D721Med (cell line): ENCODE results near the gene ERG28.

ENCODE experiments used
- DNase-seq: peaks from one replicate; pipeline ENCODE4 v3.0.0; 2011; ENCODE audit warnings: low spot score; ENCODE audit not compliant: insufficient read length
- FAIRE-seq: peaks from 2 replicates; lab custom pipeline; 2011; peaks lifted over from hg19 to GRCh38; lab: Jason Lieb, UNC
- TF ChIP-seq, protein P1 (sequence below): IDR thresholded peaks from 2 replicates; pipeline ENCODE4 v1.5.1; 2012; ENCODE audit warnings: mild to moderate bottlenecking, control low read depth; ENCODE audit not compliant: insufficient read depth; ENCODE audit errors: missing control alignments

Gene ERG28

DNA sequence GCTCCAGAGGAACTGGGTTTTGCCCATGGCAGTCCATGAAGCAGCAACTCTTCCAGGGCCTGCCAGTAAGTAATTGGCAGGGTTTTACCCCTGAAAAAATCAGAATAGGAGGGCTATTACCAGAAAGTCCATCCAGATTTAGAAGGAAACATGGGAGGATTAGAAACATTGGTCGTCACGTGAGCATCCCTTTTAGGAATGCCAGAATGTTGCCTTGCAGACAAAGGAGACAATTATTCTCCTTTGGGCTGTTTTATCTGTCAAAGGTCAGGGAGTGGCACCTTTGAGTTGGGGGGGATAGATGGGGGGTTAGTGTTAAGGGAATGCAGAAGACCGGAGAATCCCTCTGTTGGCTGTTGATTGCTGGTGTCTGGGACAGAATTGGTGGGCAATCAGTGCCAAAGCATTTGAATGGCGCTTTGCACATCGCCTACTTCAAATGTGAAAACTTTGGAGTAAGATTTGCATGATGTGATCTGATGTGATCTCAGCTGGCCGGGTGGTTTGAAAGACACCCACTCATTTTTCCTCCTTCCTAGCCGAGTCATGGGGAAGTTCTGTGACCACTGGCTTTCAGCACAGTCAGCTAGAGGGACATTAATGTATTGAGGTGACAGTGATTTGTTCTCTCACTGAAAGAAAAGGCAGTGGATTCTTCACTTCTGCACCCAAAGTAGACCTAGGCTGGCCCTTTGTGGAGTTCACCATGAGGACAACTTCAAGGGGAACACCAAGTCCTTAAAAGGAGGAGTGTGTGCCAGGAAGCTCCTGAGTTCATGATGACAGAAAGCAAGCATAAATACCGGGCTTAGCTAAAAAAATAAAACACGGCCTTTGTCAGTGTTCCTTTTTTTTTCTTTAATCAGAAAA lies 50.8 kb downstream of the ERG28 start:
- no peak for DNase-seq
- TF ChIP-seq, protein P1, sequence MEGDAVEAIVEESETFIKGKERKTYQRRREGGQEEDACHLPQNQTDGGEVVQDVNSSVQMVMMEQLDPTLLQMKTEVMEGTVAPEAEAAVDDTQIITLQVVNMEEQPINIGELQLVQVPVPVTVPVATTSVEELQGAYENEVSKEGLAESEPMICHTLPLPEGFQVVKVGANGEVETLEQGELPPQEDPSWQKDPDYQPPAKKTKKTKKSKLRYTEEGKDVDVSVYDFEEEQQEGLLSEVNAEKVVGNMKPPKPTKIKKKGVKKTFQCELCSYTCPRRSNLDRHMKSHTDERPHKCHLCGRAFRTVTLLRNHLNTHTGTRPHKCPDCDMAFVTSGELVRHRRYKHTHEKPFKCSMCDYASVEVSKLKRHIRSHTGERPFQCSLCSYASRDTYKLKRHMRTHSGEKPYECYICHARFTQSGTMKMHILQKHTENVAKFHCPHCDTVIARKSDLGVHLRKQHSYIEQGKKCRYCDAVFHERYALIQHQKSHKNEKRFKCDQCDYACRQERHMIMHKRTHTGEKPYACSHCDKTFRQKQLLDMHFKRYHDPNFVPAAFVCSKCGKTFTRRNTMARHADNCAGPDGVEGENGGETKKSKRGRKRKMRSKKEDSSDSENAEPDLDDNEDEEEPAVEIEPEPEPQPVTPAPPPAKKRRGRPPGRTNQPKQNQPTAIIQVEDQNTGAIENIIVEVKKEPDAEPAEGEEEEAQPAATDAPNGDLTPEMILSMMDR: no peak
- FAIRE-seq: no peak

DNA sequence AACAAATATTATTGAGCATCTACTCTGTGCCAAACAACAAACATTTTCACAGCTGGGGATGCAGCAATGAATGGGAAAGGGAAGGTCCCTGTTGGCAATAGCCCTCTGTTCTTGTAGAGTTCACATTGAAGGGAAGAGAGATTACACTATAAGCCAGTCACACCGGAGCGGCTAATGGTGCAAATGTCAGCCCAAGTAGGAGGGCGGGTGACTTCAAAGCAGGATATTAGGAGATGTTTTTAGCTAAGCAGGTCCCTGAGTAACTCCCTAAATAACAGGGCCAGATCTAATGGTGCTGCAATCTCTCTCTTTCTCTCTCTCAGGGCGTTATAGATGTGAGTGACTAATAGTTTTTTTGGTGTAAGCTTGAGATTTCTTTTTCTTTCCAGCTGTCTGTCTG lies 51.6 kb downstream of the ERG28 start:
- TF ChIP-seq, protein P1: no peak
- DNase-seq (no peak), FAIRE-seq (no peak)

DNA sequence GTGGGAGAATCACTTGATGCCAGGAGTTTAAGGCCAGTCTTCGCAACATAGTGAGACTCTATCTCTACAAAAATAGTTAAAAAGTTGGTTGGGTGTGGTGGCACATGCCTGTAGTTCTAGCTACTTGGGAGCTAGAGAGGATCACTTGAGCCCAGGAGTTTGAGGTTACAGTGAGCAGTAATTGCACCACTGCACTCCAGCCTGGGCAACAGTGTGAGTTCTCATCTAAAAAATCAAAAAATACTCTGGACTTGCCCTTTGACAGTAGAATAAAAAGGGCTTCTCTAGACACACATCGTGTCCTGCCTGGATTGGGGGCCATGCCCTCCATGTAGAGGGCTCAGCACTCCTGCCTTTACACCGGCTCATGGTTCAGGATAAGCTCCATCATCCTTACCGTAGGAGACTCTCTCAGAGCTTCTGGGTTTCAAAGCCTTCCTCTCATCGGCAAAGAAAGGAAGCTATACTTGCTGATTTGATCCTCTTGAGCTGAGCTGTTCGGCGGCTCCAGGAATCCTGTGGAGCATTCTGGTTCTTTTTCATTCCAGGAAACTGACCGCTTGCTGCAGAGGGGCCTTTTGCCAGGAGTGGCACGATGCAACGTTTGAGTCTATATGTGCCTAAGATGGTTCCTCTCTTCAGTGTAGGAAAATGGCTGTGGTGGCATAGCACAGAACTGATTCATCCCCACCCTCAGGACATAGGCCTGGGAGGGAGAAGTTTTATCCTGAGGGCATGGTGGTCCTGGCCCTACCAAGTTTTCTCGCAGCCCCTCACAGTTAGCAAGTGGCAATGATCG lies 52.6 kb downstream of the ERG28 start:
- FAIRE-seq (no peak), DNase-seq (no peak)
- TF ChIP-seq, protein P1: no peak

DNA sequence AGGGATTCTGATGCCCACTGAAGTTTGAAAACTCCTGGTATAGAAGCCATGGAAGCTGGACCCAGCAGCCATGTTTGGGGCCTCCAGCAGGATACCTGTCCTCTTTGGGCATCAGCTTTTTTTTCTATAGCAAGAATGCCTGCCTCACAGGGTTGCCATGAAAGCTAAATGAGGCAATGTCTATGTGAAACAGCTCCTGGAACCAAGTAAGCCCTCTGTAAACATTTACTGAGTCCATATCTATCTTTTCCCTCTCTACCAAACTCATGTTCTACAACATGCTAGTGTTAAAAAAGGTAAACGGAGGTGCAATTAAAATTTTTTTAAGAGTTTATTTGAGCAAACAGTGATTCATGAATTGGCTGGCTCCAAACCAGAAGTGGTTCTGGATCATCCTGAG lies 53.6 kb downstream of the ERG28 start:
- TF ChIP-seq, protein P1: no peak
- no peak for FAIRE-seq
- no peak for DNase-seq

DNA sequence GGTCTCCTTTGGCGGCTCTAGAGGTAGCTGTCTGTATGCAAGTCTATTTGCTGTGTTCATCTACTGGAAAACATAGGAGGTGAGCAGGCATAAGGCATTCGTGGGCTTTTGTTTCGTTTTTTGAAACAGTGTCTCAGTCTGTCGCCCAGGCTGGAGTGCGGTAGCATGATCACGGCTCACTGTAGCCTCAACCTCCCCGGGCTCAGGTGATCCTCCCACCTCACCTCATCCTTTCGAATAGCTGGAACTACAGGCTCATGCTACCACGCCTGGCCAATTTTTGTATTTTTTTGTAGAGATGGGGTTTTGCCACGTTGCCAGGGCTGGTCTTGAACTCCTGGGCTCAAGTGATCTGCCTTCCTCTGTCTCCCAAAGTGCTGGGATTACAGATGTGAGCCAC lies 54.8 kb downstream of the ERG28 start:
- FAIRE-seq: no peak
- DNase-seq: no peak
- TF ChIP-seq, protein P1: no peak

DNA sequence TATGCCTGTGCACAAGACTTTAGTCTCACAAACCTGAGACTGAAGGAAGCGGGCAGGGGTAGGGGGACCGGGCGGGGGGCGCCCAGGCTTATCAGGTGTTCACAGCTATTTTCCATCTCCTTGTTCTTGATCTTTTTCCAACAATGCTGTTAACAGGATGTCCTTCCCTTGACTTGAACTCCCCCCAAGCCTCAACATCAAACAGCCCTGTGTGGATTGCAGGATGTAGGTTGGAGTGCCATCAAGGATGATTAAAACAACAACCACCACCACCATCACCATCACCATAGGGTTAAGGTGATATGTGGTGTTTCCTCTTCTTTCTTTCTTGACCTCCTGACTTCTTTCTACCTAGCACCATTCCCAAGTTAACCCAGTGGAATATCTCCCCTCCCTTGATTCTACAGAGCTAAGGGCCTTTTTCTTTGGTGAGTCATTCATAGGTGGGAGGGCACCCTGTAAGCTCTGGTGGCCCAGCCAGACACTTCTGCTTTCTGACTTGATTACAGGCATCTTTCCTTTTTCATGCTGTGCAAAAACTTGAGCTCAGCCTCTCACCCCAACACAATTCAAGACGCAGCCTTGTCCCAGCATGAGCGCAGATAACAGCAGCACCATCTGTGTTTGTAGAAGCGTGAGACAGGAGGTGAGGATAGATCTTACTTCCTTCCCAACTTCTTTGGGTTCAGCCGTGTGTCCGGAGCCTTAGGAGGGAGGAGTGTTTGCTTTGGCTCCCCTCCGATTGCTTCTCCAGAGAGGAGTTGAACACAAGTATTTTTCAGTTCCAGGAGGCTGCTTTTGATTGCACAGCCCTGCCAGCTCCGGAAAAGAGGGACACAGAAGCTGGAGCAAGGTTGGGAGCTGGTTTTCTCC lies 55.5 kb downstream of the ERG28 start:
- TF ChIP-seq, protein P1: no peak
- DNase-seq: no peak
- FAIRE-seq: no peak
